ENCODE data around the gene DMD.

Gene DMD

GRCh38 chrX:31190221-31190975 is 2021.0 kb downstream of the DMD start:
- no peak overlapping the region for H3K4me3 ChIP-seq (ENCODE audit: low read length, poor library complexity, severe bottlenecking)
- H3K27me3 ChIP-seq (ENCODE audit: insufficient read depth, low read length, poor library complexity, severe bottlenecking): no peaks in the 10 kb centered on the region
- no peak overlapping the region for H3K9ac ChIP-seq (ENCODE audit: low read depth, low read length, poor library complexity, severe bottlenecking)
- H3F3A ChIP-seq (ENCODE audit: low read depth): no peaks in the 10 kb centered on the region
- H2AFZ ChIP-seq (ENCODE audit: low read length): no peak overlapping the region
- H3K4me1 ChIP-seq (ENCODE audit: insufficient read depth, low read length, poor library complexity, severe bottlenecking): peaks cover 3% of the 10 kb centered on the region
- no peak overlapping the region for H3K4me2 ChIP-seq (ENCODE audit: low read depth, low read length, poor library complexity, severe bottlenecking)
- H3K79me2 ChIP-seq (ENCODE audit: insufficient read depth, low read length): no peaks in the 10 kb centered on the region
- no peaks in the 10 kb centered on the region for H4K20me1 ChIP-seq (ENCODE audit: insufficient read depth, low read length, poor library complexity, severe bottlenecking)
- H3K9me2 ChIP-seq (replicated peaks; ENCODE audit: low read depth, low read length): no peaks in the 10 kb centered on the region
- no peak for TF ChIP-seq EZH2phosphoT487 (IDR thresholded peaks at IDR 0.05; ENCODE audit: borderline replicate concordance)
- TF ChIP-seq, protein P1, sequence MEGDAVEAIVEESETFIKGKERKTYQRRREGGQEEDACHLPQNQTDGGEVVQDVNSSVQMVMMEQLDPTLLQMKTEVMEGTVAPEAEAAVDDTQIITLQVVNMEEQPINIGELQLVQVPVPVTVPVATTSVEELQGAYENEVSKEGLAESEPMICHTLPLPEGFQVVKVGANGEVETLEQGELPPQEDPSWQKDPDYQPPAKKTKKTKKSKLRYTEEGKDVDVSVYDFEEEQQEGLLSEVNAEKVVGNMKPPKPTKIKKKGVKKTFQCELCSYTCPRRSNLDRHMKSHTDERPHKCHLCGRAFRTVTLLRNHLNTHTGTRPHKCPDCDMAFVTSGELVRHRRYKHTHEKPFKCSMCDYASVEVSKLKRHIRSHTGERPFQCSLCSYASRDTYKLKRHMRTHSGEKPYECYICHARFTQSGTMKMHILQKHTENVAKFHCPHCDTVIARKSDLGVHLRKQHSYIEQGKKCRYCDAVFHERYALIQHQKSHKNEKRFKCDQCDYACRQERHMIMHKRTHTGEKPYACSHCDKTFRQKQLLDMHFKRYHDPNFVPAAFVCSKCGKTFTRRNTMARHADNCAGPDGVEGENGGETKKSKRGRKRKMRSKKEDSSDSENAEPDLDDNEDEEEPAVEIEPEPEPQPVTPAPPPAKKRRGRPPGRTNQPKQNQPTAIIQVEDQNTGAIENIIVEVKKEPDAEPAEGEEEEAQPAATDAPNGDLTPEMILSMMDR (conservative IDR thresholded peaks at IDR 0.05; ENCODE audit: low read length): no peak
- H3K36me3 ChIP-seq (ENCODE audit: insufficient read depth, low read length): peaks cover 18% of the 10 kb centered on the region; the same call in 1 of the 2 replicates
- no peaks in the 10 kb centered on the region for H3K9me3 ChIP-seq (ENCODE audit: insufficient read depth, low read depth, low read length)

DNA sequence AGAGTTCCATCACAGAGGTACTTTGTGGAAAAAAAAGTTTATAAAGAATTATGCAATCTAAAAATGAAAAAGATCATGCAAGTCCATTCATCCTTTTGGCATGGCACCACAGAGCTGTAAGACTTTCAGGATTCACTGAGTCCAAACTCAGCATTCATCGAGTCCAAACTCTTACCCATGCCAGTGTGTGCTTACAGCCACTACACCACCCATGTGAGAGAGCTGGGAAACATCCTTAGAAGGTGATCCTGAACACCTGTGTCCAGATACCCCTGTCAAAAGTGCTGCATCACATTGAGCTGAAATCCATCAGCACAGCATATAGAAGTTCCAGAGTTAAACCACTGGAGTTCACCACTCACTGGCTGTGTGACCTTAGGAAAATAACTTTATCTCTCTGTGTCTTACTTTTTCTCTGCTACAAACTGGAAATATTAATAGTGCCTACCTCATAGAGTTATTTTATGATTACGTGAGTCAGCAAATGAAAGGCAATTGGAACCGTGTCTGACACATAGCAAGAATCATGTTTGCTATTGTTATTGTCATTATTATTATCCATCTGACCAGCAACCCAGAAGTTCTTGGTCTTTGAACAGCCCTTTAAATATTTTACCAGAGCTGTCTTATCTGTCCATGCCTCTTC is 2024.5 kb downstream of the DMD start:
- Histone ChIP-seq H3K4me1 (ENCODE audit: insufficient read depth, low read length, poor library complexity, severe bottlenecking) (peaks cover 3% of the 10 kb centered on the region), H3K9ac (ENCODE audit: low read depth, low read length, poor library complexity, severe bottlenecking) (no peak overlapping the region), H3K4me3 (ENCODE audit: low read length, poor library complexity, severe bottlenecking) (no peak overlapping the region), H4K20me1 (ENCODE audit: insufficient read depth, low read length, poor library complexity, severe bottlenecking) (no peaks in the 10 kb centered on the region), H3K9me3 (ENCODE audit: insufficient read depth, low read depth, low read length) (no peaks in the 10 kb centered on the region), H3K79me2 (ENCODE audit: insufficient read depth, low read length) (no peaks in the 10 kb centered on the region), H2AFZ (ENCODE audit: low read length) (no peak overlapping the region), H3F3A (ENCODE audit: low read depth) (no peaks in the 10 kb centered on the region), H3K27me3 (ENCODE audit: insufficient read depth, low read length, poor library complexity, severe bottlenecking) (no peaks in the 10 kb centered on the region), H3K9me2 (replicated peaks; ENCODE audit: low read depth, low read length) (no peaks in the 10 kb centered on the region), H3K4me2 (ENCODE audit: low read depth, low read length, poor library complexity, severe bottlenecking) (no peak overlapping the region), H3K36me3 (ENCODE audit: insufficient read depth, low read length) (peaks cover 14% of the 10 kb centered on the region; the same call in 1 of the 2 replicates)
- no peak for TF ChIP-seq EZH2phosphoT487 (IDR thresholded peaks at IDR 0.05; ENCODE audit: borderline replicate concordance)

DNA sequence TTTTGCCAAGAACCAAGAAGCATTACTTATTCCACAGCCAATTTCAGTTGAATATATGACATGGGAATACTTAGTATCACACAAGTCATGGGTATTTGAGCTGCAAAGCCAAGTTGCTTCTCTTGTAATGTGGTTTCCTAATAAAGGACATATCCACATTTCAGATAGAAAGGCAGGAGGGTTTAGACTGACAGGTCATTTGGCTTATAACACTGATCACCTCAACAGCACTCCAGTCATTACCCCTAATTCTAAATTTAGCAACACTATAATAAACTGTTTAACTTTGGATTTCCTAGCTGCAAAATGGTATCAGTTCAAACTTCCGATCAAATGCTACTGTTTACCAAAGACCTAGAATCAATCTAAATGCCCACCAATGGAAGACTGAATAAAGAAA is 2025.5 kb downstream of the DMD start:
- H2AFZ ChIP-seq (ENCODE audit: low read length): no peak overlapping the region
- TF ChIP-seq EZH2phosphoT487 (IDR thresholded peaks at IDR 0.05; ENCODE audit: borderline replicate concordance): no peak
- TF ChIP-seq, protein P1 (conservative IDR thresholded peaks at IDR 0.05; ENCODE audit: low read length): no peak
- no peaks in the 10 kb centered on the region for H3F3A ChIP-seq (ENCODE audit: low read depth)
- peaks cover 14% of the 10 kb centered on the region; the same call in 1 of the 2 replicates for H3K36me3 ChIP-seq (ENCODE audit: insufficient read depth, low read length)
- H3K4me1 ChIP-seq (ENCODE audit: insufficient read depth, low read length, poor library complexity, severe bottlenecking): peaks cover 3% of the 10 kb centered on the region
- no peaks in the 10 kb centered on the region for H4K20me1 ChIP-seq (ENCODE audit: insufficient read depth, low read length, poor library complexity, severe bottlenecking)
- no peak overlapping the region for H3K4me2 ChIP-seq (ENCODE audit: low read depth, low read length, poor library complexity, severe bottlenecking)
- H3K79me2 ChIP-seq (ENCODE audit: insufficient read depth, low read length): no peaks in the 10 kb centered on the region
- H3K9me3 ChIP-seq (ENCODE audit: insufficient read depth, low read depth, low read length): no peaks in the 10 kb centered on the region
- no peaks in the 10 kb centered on the region for H3K27me3 ChIP-seq (ENCODE audit: insufficient read depth, low read length, poor library complexity, severe bottlenecking)
- no peak overlapping the region for H3K9ac ChIP-seq (ENCODE audit: low read depth, low read length, poor library complexity, severe bottlenecking)
- no peaks in the 10 kb centered on the region for H3K9me2 ChIP-seq (replicated peaks; ENCODE audit: low read depth, low read length)
- no peak overlapping the region for H3K4me3 ChIP-seq (ENCODE audit: low read length, poor library complexity, severe bottlenecking)
